ENCODE results near the gene ANKMY2.

The ANKMY2 gene

DNA sequence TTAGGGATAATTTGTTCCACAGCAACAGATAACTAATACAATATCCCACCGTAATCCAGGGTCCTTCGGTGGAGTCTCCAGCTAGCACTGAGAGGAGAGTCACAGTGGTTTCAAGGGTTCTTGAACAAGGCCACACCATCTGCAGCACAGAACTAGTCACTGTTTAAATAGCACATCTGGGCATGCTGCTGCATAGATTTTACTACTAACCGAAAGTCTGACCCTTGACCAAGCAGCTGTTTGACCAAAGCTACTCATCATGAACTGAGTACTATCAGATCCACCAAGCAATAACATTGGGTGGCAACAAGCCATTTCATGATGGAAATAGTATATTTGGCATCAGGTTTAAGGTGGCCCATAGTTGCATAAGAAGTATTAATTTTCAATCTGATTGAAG is 53.2 kb downstream of the ANKMY2 start:
- no peak overlapping the region for H3K4me3 ChIP-seq (ENCODE audit: low read depth, low read length)
- TF ChIP-seq, protein P1, sequence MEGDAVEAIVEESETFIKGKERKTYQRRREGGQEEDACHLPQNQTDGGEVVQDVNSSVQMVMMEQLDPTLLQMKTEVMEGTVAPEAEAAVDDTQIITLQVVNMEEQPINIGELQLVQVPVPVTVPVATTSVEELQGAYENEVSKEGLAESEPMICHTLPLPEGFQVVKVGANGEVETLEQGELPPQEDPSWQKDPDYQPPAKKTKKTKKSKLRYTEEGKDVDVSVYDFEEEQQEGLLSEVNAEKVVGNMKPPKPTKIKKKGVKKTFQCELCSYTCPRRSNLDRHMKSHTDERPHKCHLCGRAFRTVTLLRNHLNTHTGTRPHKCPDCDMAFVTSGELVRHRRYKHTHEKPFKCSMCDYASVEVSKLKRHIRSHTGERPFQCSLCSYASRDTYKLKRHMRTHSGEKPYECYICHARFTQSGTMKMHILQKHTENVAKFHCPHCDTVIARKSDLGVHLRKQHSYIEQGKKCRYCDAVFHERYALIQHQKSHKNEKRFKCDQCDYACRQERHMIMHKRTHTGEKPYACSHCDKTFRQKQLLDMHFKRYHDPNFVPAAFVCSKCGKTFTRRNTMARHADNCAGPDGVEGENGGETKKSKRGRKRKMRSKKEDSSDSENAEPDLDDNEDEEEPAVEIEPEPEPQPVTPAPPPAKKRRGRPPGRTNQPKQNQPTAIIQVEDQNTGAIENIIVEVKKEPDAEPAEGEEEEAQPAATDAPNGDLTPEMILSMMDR (IDR thresholded peaks at IDR 0.05; ENCODE audit: borderline replicate concordance, insufficient read depth, low read depth, low read length) = no peak

DNA sequence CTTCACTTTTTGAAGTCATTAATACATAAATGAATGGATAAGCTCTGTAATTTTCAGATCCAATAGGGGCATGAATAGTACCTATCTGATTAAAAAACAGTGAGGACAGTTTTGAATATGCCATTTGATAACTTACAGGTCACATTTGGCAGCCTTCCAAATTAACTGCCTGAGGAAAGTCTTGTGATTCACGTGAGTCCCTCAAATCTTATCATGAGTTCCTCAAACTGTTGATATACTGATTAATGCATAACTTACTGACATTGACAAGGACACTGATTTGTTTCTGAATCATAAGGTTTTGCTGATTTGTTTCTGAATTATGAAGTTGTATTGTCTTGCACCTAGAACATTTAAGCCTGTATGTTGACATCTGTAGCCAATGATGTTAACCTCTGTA is 55.1 kb downstream of the ANKMY2 start:
- TF ChIP-seq, protein P1 (IDR thresholded peaks at IDR 0.05; ENCODE audit: borderline replicate concordance, insufficient read depth, low read depth, low read length) = no peak
- no peak overlapping the region for H3K4me3 ChIP-seq (ENCODE audit: low read depth, low read length)

DNA sequence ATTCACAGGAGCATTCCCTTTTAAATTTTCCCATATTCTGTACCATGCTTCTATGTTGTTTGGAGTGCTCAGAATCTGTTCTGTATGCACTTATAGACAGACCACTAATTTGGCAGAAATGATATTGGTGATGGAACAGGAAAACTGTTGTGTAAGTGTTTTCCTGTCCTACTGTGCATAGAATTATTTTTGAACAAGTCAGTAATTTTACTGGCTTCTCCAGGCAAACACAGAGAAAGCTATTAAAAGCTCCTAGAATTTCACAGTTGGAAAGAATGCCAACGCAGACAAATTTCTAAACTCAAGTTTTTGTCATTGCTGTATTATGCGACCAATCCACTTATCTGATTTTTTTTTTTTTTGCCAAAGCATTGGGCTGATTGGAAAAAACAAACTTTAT is 55.7 kb downstream of the ANKMY2 start:
- H3K4me3 ChIP-seq (ENCODE audit: low read depth, low read length) = no peak overlapping the region
- TF ChIP-seq, protein P1 (IDR thresholded peaks at IDR 0.05; ENCODE audit: borderline replicate concordance, insufficient read depth, low read depth, low read length) = no peak

- TF ChIP-seq, protein P1 (IDR thresholded peaks at IDR 0.05; ENCODE audit: borderline replicate concordance, insufficient read depth, low read depth, low read length) = no peak
- no peak overlapping the region for H3K4me3 ChIP-seq (ENCODE audit: low read depth, low read length)
Measured at GRCh38 chr7:16587790-16588189, 57.8 kb downstream of the ANKMY2 start.

DNA sequence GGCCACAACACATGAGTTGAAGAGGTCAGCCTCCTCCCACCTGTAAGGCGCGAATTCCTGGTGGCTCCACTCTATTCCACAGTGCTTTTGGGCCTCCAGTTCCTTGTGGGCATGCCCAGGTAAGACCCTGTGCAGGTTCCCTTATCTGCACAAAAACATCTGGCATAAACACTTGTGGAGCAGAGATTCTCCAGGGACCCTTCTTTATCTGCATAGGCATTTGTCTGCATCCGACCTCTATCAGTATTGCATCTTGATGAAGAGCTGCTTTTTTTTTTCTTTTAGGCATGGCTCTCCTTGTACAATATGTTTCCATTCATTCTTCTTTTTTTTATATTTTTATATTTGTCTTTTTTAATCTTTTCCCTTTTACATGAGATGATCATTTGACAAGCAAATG is 58.4 kb downstream of the ANKMY2 start:
- TF ChIP-seq, protein P1 (IDR thresholded peaks at IDR 0.05; ENCODE audit: borderline replicate concordance, insufficient read depth, low read depth, low read length) = no peak
- no peak overlapping the region for H3K4me3 ChIP-seq (ENCODE audit: low read depth, low read length)

DNA sequence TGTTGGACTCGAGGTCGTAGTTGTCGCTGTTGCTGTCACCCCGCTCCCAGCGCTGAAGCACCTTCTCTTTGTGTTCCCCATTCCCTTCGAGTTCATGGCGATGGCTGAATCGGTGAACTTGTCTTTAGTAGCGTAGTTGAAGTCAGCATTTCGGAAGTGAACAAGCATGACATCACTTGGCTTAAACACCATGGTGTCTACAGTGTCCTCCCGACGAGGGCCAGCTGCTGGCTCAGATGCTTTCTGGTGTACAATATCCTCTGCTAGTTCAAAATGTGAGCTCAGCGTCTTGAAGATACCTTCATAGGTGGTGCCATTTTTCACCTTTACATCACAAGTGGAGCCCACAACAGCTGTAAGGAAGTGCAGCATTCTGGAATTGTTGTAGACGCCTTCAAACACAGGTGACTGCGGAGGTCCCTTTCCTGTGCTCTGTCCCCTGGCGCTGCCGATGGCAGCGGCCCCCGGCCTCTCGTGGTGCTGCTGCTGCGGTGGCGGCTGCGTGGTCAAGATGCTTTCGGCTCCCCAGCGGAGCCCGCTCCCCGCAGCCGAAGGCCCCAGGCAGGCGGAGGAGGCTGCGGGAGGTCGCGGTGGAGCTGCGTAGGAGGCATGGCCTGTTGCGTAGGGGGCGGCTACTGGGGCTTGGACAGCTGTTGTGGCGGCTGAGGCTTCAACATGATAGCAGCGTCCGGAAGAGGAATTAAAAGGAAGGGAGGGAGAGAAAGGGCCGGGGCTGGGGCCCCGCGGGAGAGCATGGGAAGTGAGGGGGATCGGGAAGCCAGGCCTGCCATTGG is 59.3 kb downstream of the ANKMY2 start:
- no peak overlapping the region for H3K4me3 ChIP-seq (ENCODE audit: low read depth, low read length)
- TF ChIP-seq, protein P1 (IDR thresholded peaks at IDR 0.05; ENCODE audit: borderline replicate concordance, insufficient read depth, low read depth, low read length) = no peak

- TF ChIP-seq, protein P1 (IDR thresholded peaks at IDR 0.05; ENCODE audit: borderline replicate concordance, insufficient read depth, low read depth, low read length) = no peak
- no peak overlapping the region for H3K4me3 ChIP-seq (ENCODE audit: low read depth, low read length)
Measured at GRCh38 chr7:16585540-16585939, 60.0 kb downstream of the ANKMY2 start.
